ENCODE results near the gene FBXO34. TPM values are rescaled to one million over a fixed set of nuclear protein-coding genes. Genes with fewer than 3 reads are reported as not detected.

The FBXO34 gene
- total RNA-seq, result 17.4 TPM
- long read RNA-seq, transcript FBXO34-201 (2 exons, 3,464 nt), result major isoform, 31 of 40 reads
- long read RNA-seq, partial matches to known transcripts, result 3 of 40 reads
- long read RNA-seq, other reads (novel, unspliced or antisense), result 6 of 40 reads

- intact Hi-C loops (cut with DNase I), result loop anchor here (1.0 to 10.0 kb wide), 2 partner anchors 83 to 314 kb away; partner anchors contain the start of gene KTN1
- DNase-seq (ENCODE audit: low spot score), result peak; percentile 100
Measured at GRCh38 chr14:55270832-55271571, at the start of gene FBXO34. Gene FBXO34 (plus strand): TSS chr14:55271421. CDS start chr14:55350391, 78,970 bp downstream.

DNA sequence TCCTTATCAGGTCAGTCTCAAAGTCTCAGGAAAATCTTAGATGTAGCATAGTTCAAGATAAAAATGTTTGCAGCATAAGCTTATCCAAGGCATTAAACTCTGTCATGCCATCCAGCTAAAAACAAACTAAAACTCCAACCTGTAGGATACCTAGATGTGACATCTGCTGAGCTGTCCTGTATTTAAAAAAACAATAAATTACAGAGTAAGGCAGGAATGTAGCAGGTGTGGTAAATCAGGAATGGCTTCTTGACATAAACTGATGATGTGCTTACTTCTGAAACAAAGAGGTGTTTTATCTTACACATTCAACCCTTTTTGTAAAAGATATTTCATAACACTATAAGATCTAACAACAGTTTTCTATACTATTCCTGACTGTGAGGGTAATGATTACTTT is 49.3 kb upstream of the FBXO34 start:
- intact Hi-C loops (cut with DNase I), result no loop called here
- DNase-seq (ENCODE audit: low spot score), result no peak

DNA sequence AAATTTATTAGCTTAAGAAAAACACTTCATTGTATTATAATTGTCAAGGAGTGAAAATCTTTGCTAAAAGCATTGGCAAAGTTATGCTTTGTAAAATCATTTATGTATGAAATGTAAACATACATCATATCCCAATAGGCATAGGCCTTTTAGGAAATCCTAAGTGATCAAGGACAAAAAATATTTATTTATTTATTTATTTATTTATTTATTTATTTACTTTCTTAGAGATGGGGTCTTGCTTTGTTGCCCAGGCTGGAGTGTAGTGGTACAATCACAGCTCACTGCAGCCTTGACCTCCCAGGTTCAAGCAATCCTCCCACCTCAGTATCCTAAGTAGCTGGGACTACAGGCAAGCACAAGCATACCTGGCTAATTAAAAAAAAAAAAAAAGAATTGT is 47.9 kb upstream of the FBXO34 start:
- intact Hi-C loops (cut with DNase I), result no loop called here
- DNase-seq (ENCODE audit: low spot score), result no peak

DNA sequence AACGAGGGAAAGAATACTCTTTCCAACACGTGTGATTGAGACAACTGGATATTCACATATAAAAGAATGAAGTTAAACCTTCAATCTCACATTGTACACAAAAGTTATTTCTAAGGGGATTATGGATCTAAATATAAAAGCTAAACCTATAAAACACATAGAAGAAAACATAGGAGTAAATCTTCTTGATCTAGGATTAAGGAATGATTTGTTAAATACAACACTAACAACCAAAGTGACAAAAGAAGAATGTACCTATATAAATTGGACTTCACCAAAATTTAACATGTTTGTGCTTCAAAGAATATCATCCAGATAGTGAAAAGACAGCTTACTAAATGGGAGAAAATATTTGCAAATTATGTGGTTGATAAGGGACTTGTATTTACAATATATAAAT is 43.0 kb upstream of the FBXO34 start:
- intact Hi-C loops (cut with DNase I), result no loop called here
- DNase-seq (ENCODE audit: low spot score), result no peak

DNA sequence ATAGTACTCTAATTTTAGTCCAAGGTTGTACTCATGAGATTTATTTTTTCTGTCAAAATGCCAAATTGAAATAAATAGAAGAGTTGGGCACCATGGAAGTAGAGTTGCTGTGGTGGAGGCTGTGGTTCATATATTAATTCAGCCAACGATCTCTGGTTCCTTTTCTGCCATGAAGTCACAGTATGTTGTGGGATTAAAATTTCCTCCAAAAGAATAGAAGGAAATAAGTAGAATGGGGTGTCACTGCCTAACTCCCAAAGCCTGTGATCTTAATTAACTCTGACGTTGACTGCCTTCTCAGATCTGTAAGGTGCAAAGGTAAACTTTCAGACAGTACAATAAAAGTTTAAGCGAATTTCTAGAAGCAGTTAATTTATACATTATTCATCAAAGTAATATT is 37.6 kb upstream of the FBXO34 start:
- no peak for DNase-seq (ENCODE audit: low spot score)
- intact Hi-C loops (cut with DNase I), result no loop called here

- DNase-seq (ENCODE audit: low spot score), result no peak
- intact Hi-C loops (cut with DNase I), result no loop called here
Measured at GRCh38 chr14:55238019-55238680, 33.1 kb upstream of the FBXO34 start.

- intact Hi-C loops (cut with DNase I), result no loop called here
Measured at GRCh38 chr14:55239320-55239719, 31.9 kb upstream of the FBXO34 start.

GRCh38 chr14:55240526-55241178 is 30.6 kb upstream of the FBXO34 start:
- no peak for DNase-seq (ENCODE audit: low spot score)
- intact Hi-C loops (cut with DNase I), result no loop called here

More at GRCh38 chr14:55239320-55239719, 31.9 kb upstream of the FBXO34 start:
- no peak for DNase-seq (ENCODE audit: low spot score)

DNA sequence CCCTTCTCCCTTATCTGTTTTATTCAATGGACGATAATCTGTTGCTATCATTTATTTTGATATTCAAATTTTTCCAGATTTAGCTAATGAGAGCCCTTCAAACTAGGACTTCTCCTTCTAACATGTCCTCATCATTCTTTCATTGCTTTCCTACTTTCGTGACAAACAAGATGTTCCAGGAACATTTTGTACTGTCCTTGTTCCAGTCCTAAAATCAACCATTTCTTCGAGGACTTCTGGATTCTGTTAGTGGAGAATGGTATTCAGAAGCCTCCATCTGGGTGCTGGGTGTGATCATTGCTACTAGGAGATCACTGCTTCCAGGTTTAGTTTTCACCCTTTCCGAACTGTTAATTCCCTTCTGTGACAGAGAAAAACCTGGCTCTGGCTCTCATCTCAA is 29.5 kb upstream of the FBXO34 start:
- intact Hi-C loops (cut with DNase I), result no loop called here
- DNase-seq (ENCODE audit: low spot score), result no peak

DNA sequence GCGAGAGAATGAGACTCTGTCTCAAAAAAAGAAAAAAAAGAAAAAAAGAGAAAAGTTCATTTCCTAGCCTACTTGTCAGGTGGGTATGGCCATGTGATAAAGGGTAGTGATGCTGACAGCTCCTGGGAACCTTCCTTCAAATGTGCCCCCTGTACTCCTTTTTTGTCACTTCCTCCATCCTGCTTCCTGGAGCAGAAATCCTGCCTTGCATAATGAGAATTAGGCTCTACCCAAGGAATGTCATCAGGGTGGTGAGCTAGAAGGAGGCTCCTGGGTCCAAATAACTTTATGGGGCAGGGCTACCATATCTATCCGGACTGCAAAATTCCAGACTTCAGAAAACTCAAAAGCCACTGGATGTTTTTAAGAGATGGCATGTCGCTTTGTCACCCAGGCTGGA is 27.8 kb upstream of the FBXO34 start:
- intact Hi-C loops (cut with DNase I), result no loop called here

DNA sequence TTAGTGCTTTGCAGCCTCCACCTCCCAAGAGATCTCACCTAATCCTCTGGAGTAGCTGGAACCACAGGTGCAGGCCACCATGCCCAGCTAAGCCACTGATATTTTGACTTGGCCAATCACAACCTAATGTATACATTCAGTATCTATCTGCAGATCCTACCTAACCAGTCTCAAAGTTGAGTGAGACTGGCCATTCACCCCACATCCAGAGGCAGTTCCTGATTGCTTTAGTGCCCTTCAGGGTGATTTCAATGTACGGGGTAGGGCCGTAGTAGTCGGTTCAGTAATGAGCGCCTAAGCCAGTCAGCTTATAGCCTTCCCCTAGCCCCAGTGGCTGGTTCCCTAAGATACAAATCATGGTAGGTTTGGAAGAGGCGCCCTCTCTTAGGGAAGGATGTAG is 27.4 kb upstream of the FBXO34 start:
- no peak for DNase-seq (ENCODE audit: low spot score)
- intact Hi-C loops (cut with DNase I), result no loop called here

More for the DNA sequence above, 27.8 kb upstream of the FBXO34 start:
- DNase-seq (ENCODE audit: low spot score), result no peak

GRCh38 chr14:55245657-55246268 is 25.5 kb upstream of the FBXO34 start:
- intact Hi-C loops (cut with DNase I), result no loop called here
- DNase-seq (ENCODE audit: low spot score), result no peak

DNA sequence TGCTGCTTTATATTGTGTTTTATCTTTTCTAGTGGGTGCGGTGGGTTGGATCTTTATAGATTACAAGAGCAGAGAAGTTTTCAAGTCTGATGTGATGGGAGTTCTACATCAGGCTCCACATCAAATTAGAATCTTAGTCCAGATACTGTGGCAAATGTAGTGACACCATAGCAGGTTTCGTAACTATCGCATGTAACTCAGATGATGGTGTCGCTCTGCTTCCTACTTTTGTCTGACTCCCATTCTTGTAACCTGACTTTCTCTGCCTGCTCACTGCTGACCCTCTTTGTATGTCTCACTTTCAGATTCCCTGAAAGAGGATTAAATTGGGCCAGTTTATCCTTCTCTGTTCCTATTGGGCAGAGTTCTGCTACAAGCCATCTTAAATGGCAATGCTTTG is 22.8 kb upstream of the FBXO34 start:
- no peak for DNase-seq (ENCODE audit: low spot score)
- intact Hi-C loops (cut with DNase I), result no loop called here

DNA sequence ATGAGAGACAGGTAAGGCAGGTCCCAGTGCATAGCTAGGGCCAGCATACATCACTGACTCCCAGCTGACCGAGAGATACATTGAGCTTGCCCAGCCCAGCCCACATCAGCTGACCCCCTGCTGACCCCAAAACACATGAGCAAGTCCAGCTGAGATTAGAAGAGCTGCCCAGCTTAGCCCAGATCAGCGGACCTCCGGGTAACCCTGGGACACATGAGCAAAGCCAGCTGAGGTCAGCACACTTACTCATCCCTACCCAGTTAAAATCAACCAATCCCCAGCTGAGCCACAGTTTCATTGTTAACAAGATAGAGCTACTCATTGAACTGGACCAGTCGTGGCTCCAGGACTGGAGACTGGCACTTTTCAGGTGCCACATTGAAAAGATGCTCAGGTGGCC is 21.8 kb upstream of the FBXO34 start:
- intact Hi-C loops (cut with DNase I), result no loop called here
- no peak for DNase-seq (ENCODE audit: low spot score)

DNA sequence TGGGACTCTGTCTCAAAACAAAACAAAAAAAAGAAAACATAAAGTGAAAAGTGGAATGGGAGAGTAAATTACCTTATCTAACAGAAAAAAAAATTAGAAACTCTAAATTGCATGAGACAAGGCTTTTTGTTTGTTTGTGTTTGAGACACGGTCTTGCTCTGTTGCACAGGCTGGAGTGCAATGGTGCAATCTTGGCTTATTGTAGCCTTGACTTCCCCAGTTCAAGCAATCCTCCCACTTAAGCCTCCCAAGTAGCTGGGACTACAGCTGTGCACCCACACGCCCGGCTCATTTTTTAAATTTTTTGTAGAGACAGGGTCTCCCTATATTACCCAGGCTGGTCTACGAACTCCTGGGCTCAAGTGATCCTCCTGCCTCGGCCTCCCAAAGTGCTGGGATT is 17.9 kb upstream of the FBXO34 start:
- intact Hi-C loops (cut with DNase I), result no loop called here
- no peak for DNase-seq (ENCODE audit: low spot score)

DNA sequence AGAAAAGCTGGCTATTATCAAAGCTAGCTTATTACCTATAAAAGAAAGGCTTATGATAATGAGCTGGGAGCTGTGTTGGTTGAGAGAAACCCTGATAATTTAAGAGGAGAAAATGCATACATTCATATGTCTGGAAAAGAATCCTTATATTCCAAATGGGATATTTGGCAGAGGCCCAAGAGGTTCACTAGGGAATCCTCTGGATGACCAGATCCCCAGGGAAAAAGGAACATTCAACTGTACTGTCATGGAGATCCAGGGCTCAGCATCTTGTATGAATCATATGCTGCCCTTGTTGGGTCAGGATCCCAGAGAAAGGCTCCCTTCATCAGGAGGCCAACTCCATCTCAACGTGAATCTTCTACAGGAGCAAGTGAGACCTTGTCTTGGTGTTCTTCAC is 16.6 kb upstream of the FBXO34 start:
- DNase-seq (ENCODE audit: low spot score), result no peak
- intact Hi-C loops (cut with DNase I), result no loop called here

DNA sequence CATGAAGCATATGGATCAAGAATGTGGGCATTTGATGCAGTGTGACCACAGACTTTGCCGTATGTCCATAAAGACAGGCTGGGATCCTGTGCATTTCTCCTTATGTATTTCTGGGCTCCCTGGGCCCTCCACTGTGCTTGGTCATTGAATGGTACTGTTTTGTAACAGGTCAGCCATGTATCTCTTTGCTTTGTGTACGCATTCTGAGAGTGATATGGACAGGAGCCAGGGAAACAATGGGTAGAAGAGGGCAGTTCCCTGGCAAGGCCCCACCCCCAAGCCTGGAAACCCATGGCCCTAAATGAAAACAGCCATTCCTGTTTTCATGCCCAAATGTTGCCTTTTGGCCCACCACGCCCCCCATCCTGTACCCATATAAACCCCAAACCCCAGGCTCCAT is 15.2 kb upstream of the FBXO34 start:
- intact Hi-C loops (cut with DNase I), result no loop called here
- DNase-seq (ENCODE audit: low spot score), result no peak

GRCh38 chr14:55256586-55256985 is 14.6 kb upstream of the FBXO34 start:
- no peak for DNase-seq (ENCODE audit: low spot score)

GRCh38 chr14:55265197-55265596 is 6.0 kb upstream of the FBXO34 start:
- intact Hi-C loops (cut with DNase I), result no loop called here
- no peak for DNase-seq (ENCODE audit: low spot score)

More at GRCh38 chr14:55256586-55256985, 14.6 kb upstream of the FBXO34 start:
- intact Hi-C loops (cut with DNase I), result no loop called here

DNA sequence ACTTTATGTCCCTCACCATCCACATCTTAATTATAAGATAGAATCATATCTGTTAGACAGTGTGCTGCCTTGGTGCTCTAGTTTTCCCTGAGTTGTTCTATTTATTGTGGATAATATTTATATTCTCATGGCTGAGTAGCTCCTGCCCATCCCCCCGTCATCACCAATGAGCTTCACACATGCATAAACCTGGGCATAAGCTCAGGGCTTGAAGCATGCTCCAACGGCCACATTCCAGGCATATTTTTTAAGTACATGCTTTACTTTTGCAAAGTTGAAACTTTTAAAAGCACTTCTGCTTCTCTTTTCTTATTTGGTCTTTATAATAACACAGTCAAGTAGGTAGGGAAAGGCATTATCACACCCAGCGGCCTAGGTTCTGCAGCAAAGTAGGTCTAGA is 3.4 kb upstream of the FBXO34 start:
- intact Hi-C loops (cut with DNase I), result no loop called here
- no peak for DNase-seq (ENCODE audit: low spot score)

Data from cardiac septum (tissue), 1 donor.